ENCODE results near the gene PPP2R2D. TPM values are rescaled to one million over a fixed set of nuclear protein-coding genes. Genes with fewer than 3 reads are reported as not detected.

Gene PPP2R2D
- polyA plus RNA-seq, 2 donors, result 14.5 to 19.3 TPM

- WGBS, 2 donors, result 65 to 67% methylated on average over 3 of the region's 3 CpGs
- no peaks in the 10 kb centered on the region for H3K27me3 ChIP-seq (ENCODE audit: control insufficient read depth in 1 of 2, insufficient read depth in 2 of 2, low read length in 2 of 2)
- no peak overlapping the region for H3K4me3 ChIP-seq (ENCODE audit: low read depth in 1 of 2, low read length in 2 of 2)
- no peaks in the 10 kb centered on the region for H3K9me3 ChIP-seq (ENCODE audit: control insufficient read depth in 2 of 2, insufficient read depth in 1 of 2, low read depth in 1 of 2, low read length in 1 of 2)
- no peak overlapping the region for H3K27ac ChIP-seq (ENCODE audit: low read depth in 2 of 2, low read length in 1 of 2)
- no peaks in the 10 kb centered on the region for H3K36me3 ChIP-seq (ENCODE audit: control insufficient read depth in 2 of 2, insufficient read depth in 2 of 2, low read length in 1 of 2)
- H3K4me1 ChIP-seq (ENCODE audit: control insufficient read depth in 2 of 2, insufficient read depth in 2 of 2, low read length in 1 of 2), result peaks cover 4 to 12% of the 10 kb centered on the region in 2 donors
Measured at GRCh38 chr10:131994435-131994834, 93.6 kb downstream of the PPP2R2D start.

- Histone ChIP-seq H3K27me3 (ENCODE audit: control insufficient read depth in 1 of 2, insufficient read depth in 2 of 2, low read length in 2 of 2) (no peaks in the 10 kb centered on the region), H3K27ac (ENCODE audit: low read depth in 2 of 2, low read length in 1 of 2) (peak overlapping the region; percentile 27 to 82), H3K9me3 (ENCODE audit: control insufficient read depth in 2 of 2, insufficient read depth in 1 of 2, low read depth in 1 of 2, low read length in 1 of 2) (no peaks in the 10 kb centered on the region), H3K4me3 (ENCODE audit: low read depth in 1 of 2, low read length in 2 of 2) (no peak overlapping the region), H3K4me1 (ENCODE audit: control insufficient read depth in 2 of 2, insufficient read depth in 2 of 2, low read length in 1 of 2) (peaks cover 4 to 12% of the 10 kb centered on the region in 2 donors), H3K36me3 (ENCODE audit: control insufficient read depth in 2 of 2, insufficient read depth in 2 of 2, low read length in 1 of 2) (no peaks in the 10 kb centered on the region)
- WGBS, 2 donors, result 78 to 79% methylated on average over 16 of the region's 16 CpGs
Measured at GRCh38 chr10:131996466-131997365, 95.9 kb downstream of the PPP2R2D start.

GRCh38 chr10:131997366-131998049 is 96.7 kb downstream of the PPP2R2D start:
- WGBS, 2 donors, result 34 to 46% methylated on average over 13 of the region's 13 CpGs
- Histone ChIP-seq H3K4me1 (ENCODE audit: control insufficient read depth in 2 of 2, insufficient read depth in 2 of 2, low read length in 1 of 2) (peaks cover 4 to 12% of the 10 kb centered on the region in 2 donors), H3K9me3 (ENCODE audit: control insufficient read depth in 2 of 2, insufficient read depth in 1 of 2, low read depth in 1 of 2, low read length in 1 of 2) (no peaks in the 10 kb centered on the region), H3K36me3 (ENCODE audit: control insufficient read depth in 2 of 2, insufficient read depth in 2 of 2, low read length in 1 of 2) (no peaks in the 10 kb centered on the region), H3K27ac (ENCODE audit: low read depth in 2 of 2, low read length in 1 of 2) (peak overlapping the region; percentile 81 to 82), H3K27me3 (ENCODE audit: control insufficient read depth in 1 of 2, insufficient read depth in 2 of 2, low read length in 2 of 2) (no peaks in the 10 kb centered on the region), H3K4me3 (ENCODE audit: low read depth in 1 of 2, low read length in 2 of 2) (no peak overlapping the region)

DNA sequence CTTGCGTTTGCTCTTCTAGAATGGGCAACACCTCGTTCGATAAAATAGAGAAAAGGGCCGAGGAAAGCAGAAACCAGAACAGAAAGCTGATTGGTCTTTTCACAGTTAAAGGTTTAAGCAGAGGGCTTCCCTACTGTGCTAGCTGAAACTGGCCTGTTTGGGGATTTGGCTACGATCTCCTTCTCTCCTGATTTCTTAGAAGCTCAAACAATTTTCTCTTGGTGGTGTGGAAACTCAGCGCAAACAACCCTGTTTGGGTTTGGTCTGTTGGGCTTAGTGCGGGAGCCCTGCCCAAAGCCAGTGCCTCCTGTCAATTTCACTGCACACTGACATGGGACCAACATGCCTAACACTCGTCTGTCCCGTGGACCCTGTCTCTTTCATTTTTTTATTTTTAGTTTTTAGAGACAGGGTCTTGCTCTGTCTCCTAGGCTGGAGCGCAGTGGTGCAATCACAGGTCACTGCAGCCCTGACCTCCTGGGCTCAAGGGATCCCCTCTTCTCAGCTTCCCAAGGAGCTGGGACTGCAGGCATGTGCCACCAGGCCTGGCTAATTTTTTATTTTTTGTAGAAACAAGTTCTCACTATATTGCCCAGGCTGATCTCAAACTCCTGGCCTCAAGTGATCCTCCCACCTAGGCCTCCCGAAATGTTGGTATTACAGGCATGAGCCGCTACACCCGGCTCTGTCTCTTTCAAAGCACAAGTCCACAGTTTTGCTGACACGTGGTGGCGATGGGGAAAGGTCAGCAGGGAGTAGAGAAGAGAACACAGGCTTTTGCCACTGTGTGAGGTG is 97.4 kb downstream of the PPP2R2D start:
- WGBS, 2 donors, result 62 to 63% methylated on average over 15 of the region's 15 CpGs
- H3K9me3 ChIP-seq (ENCODE audit: control insufficient read depth in 2 of 2, insufficient read depth in 1 of 2, low read depth in 1 of 2, low read length in 1 of 2), result no peaks in the 10 kb centered on the region
- no peaks in the 10 kb centered on the region for H3K36me3 ChIP-seq (ENCODE audit: control insufficient read depth in 2 of 2, insufficient read depth in 2 of 2, low read length in 1 of 2)
- peak overlapping the region; percentile 81 to 82 for H3K27ac ChIP-seq (ENCODE audit: low read depth in 2 of 2, low read length in 1 of 2)
- peaks cover 4 to 12% of the 10 kb centered on the region in 2 donors for H3K4me1 ChIP-seq (ENCODE audit: control insufficient read depth in 2 of 2, insufficient read depth in 2 of 2, low read length in 1 of 2)
- no peaks in the 10 kb centered on the region for H3K27me3 ChIP-seq (ENCODE audit: control insufficient read depth in 1 of 2, insufficient read depth in 2 of 2, low read length in 2 of 2)
- no peak overlapping the region for H3K4me3 ChIP-seq (ENCODE audit: low read depth in 1 of 2, low read length in 2 of 2)

- no peak overlapping the region for H3K4me3 ChIP-seq (ENCODE audit: low read depth in 1 of 2, low read length in 2 of 2)
- H3K27me3 ChIP-seq (ENCODE audit: control insufficient read depth in 1 of 2, insufficient read depth in 2 of 2, low read length in 2 of 2), result no peaks in the 10 kb centered on the region
- no peaks in the 10 kb centered on the region for H3K9me3 ChIP-seq (ENCODE audit: control insufficient read depth in 2 of 2, insufficient read depth in 1 of 2, low read depth in 1 of 2, low read length in 1 of 2)
- WGBS, 2 donors, result 90 to 93% methylated on average over 17 to 18 of the region's 18 CpGs
- peak overlapping the region; percentile 81 to 82 for H3K27ac ChIP-seq (ENCODE audit: low read depth in 2 of 2, low read length in 1 of 2)
- H3K4me1 ChIP-seq (ENCODE audit: control insufficient read depth in 2 of 2, insufficient read depth in 2 of 2, low read length in 1 of 2), result peaks cover 4 to 12% of the 10 kb centered on the region in 2 donors
- H3K36me3 ChIP-seq (ENCODE audit: control insufficient read depth in 2 of 2, insufficient read depth in 2 of 2, low read length in 1 of 2), result no peaks in the 10 kb centered on the region
Measured at GRCh38 chr10:131998845-131999681, 98.3 kb downstream of the PPP2R2D start.

DNA sequence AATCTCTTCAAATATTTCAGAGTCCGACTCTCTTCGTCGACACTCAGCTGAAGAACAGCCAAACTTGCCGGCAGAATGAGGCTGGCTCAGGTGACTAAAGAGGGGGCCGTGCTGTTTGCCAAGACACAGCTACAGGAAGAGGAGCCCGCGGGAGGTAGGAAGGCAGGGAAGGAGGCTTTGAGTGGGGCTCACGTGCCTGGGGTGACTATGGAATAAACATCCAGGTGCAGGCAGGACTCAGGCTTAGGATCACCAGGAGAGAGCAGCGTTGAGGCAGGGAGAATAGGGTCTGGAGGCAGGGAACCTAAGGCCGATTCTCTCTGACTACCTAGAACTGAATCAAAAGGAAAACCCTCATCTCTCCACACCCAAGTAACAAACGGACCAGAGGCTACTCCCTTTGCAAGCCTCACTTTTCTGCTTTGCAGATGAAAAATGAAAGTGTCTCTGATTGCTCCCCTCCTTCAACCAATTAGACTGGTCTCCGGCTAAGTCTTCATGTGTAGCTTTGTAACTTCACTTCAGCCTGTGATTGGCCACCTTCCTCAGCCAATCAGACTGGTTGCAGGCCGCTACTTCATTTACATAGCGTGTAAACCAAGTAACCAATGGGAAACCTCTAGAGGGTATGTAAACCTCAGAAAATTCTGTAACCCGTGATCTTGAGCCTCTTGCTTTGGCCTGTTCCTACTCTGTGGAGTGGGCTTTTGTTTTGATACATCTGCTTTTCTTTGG is 100.6 kb downstream of the PPP2R2D start:
- Histone ChIP-seq H3K9me3 (ENCODE audit: control insufficient read depth in 2 of 2, insufficient read depth in 1 of 2, low read depth in 1 of 2, low read length in 1 of 2) (peaks cover 0 to 6% of the 10 kb centered on the region in 2 donors), H3K27me3 (ENCODE audit: control insufficient read depth in 1 of 2, insufficient read depth in 2 of 2, low read length in 2 of 2) (no peaks in the 10 kb centered on the region), H3K4me1 (ENCODE audit: control insufficient read depth in 2 of 2, insufficient read depth in 2 of 2, low read length in 1 of 2) (peaks cover 4 to 12% of the 10 kb centered on the region in 2 donors), H3K4me3 (ENCODE audit: low read depth in 1 of 2, low read length in 2 of 2) (no peak overlapping the region), H3K36me3 (ENCODE audit: control insufficient read depth in 2 of 2, insufficient read depth in 2 of 2, low read length in 1 of 2) (no peaks in the 10 kb centered on the region), H3K27ac (ENCODE audit: low read depth in 2 of 2, low read length in 1 of 2) (no peak overlapping the region)
- WGBS, 2 donors, result 53 to 62% methylated on average over 15 of the region's 15 CpGs

DNA sequence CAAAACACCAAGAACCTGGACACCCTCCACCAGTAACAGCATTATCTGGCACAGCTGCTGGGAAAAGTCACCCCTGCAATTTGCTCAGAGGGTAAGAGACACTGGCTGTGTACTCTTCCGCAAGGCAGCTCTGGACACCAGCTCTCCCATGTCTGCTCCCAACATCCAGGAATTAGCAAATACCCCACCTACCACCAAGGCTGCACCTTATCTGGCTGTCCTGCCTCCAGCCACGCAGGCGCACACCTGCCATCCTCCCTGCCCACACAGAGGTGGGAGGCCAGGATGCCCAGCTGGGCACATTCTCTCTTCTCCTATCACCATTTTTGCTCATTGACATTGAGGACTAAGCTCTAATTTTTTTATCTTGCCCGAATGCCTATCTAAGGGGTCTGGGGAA is 101.2 kb downstream of the PPP2R2D start:
- no peaks in the 10 kb centered on the region for H3K27me3 ChIP-seq (ENCODE audit: control insufficient read depth in 1 of 2, insufficient read depth in 2 of 2, low read length in 2 of 2)
- no peak overlapping the region for H3K4me3 ChIP-seq (ENCODE audit: low read depth in 1 of 2, low read length in 2 of 2)
- peaks cover 0 to 6% of the 10 kb centered on the region in 2 donors for H3K9me3 ChIP-seq (ENCODE audit: control insufficient read depth in 2 of 2, insufficient read depth in 1 of 2, low read depth in 1 of 2, low read length in 1 of 2)
- 90 to 93% methylated on average over 4 of the region's 4 CpGs for WGBS, 2 donors
- H3K27ac ChIP-seq (ENCODE audit: low read depth in 2 of 2, low read length in 1 of 2), result no peak overlapping the region
- no peaks in the 10 kb centered on the region for H3K36me3 ChIP-seq (ENCODE audit: control insufficient read depth in 2 of 2, insufficient read depth in 2 of 2, low read length in 1 of 2)
- H3K4me1 ChIP-seq (ENCODE audit: control insufficient read depth in 2 of 2, insufficient read depth in 2 of 2, low read length in 1 of 2), result peaks cover 4 to 10% of the 10 kb centered on the region in 2 donors

DNA sequence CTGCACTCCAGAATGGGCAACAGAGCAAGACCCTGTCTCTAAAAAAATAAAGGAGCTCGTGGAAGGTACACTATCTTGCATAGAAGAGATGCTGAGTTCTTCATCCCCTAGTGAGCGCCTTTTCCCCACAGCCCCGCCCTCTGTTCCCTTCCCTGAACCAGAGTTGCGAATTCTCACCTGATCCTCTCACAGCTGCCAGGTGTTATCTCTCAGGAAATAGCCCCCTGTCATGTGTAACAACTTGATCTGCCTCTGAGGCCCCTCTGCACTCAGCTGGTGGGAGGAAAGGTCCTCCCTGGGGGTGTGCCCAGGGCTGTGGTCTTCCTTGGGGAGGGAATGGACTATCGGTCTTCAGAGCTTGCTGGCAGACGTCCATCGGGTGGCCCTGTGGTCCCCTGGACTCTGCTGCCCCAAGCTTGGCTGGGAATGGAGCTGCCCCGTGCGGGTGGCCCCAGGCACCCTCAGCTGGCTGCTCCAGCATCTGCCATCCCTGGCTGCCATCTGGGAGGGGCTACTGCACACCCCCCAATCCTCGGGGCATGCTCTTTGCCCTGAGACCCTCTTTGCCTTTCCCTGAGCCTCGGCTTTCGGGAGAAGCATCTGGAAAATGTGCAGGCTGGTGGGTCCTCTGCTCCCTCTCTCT is 102.6 kb downstream of the PPP2R2D start:
- WGBS, 2 donors, result 75% methylated on average over 12 of the region's 12 CpGs
- peaks cover under 1 to 5% of the 10 kb centered on the region in 2 donors for H3K4me1 ChIP-seq (ENCODE audit: control insufficient read depth in 2 of 2, insufficient read depth in 2 of 2, low read length in 1 of 2)
- no peak overlapping the region for H3K4me3 ChIP-seq (ENCODE audit: low read depth in 1 of 2, low read length in 2 of 2)
- H3K36me3 ChIP-seq (ENCODE audit: control insufficient read depth in 2 of 2, insufficient read depth in 2 of 2, low read length in 1 of 2), result no peaks in the 10 kb centered on the region
- peaks cover 0 to 6% of the 10 kb centered on the region in 2 donors for H3K9me3 ChIP-seq (ENCODE audit: control insufficient read depth in 2 of 2, insufficient read depth in 1 of 2, low read depth in 1 of 2, low read length in 1 of 2)
- H3K27me3 ChIP-seq (ENCODE audit: control insufficient read depth in 1 of 2, insufficient read depth in 2 of 2, low read length in 2 of 2), result no peaks in the 10 kb centered on the region
- no peak overlapping the region for H3K27ac ChIP-seq (ENCODE audit: low read depth in 2 of 2, low read length in 1 of 2)

All from esophagus (tissue), 2 donors.